Smooth muscle cell (in vitro differentiated cells): ENCODE results near the gene TRIM46. TPM values are rescaled to one million over a fixed set of nuclear protein-coding genes. Genes with fewer than 3 reads are reported as not detected.
A peak's percentile ranks its signal among the peaks of the same experiment; 100 is the strongest.

Source experiments
- DNase-seq: peaks from one replicate; lab custom pipeline; 2025; ENCODE audit not compliant: unreplicated experiment; lab: John Stamatoyannopoulos, UW
- H2AFZ ChIP-seq: fragments of 200-600 bp; sonication (generic); 2 replicates; pipeline ENCODE4 v1.6.0; 2016; ENCODE audit warnings: antibody characterized with exemption, low read depth, mild to moderate bottlenecking
- H3F3A ChIP-seq: fragments of 200-600 bp; sonication (generic); 2 replicates; pipeline ENCODE4 v1.6.0; 2017; ENCODE audit warnings: antibody characterized with exemption, low read depth
- H3K27ac ChIP-seq: fragments of 200-600 bp; sonication (generic); 2 replicates; pipeline ENCODE4 v1.5.1; 2016; ENCODE audit warnings: low read depth, mild to moderate bottlenecking
- H3K27me3 ChIP-seq: fragments of 200-600 bp; sonication (generic); 2 replicates; pipeline ENCODE4 v1.6.1; 2016; ENCODE audit warnings: low read depth, mild to moderate bottlenecking
- H3K36me3 ChIP-seq: fragments of 200-600 bp; sonication (generic); 2 replicates; pipeline ENCODE4 v1.5.1; 2016; ENCODE audit warnings: low read depth
- H3K4me1 ChIP-seq: fragments of 200-600 bp; sonication (generic); 2 replicates; pipeline ENCODE4 v1.5.1; 2016; ENCODE audit warnings: low read depth
- H3K4me2 ChIP-seq: fragments of 200-600 bp; sonication (generic); 2 replicates; pipeline ENCODE4 v1.6.0; 2016; ENCODE audit warnings: mild to moderate bottlenecking
- H3K4me3 ChIP-seq: fragments of 200-600 bp; sonication (generic); 2 replicates; pipeline ENCODE4 v1.5.1; 2016; ENCODE audit warnings: mild to moderate bottlenecking
- H3K79me2 ChIP-seq: fragments of 200-600 bp; sonication (generic); 2 replicates; pipeline ENCODE4 v1.6.0; 2016; ENCODE audit warnings: low read depth, mild to moderate bottlenecking
- H3K9ac ChIP-seq: fragments of 200-600 bp; sonication (generic); 2 replicates; pipeline ENCODE4 v1.6.0; 2016; ENCODE audit warnings: low read depth
- H3K9me3 ChIP-seq: fragments of 200-600 bp; sonication (generic); replicated peaks from 2 replicates; pipeline ENCODE4 v1.5.1; 2016; ENCODE audit warnings: low read depth
- H4K20me1 ChIP-seq: fragments of 200-600 bp; sonication (generic); 2 replicates; pipeline ENCODE4 v1.6.0; 2016; ENCODE audit warnings: low read depth
- WGBS: methylation state at CpG from one replicate; pipeline ENCODE4 v1.1.7; 2016; ENCODE audit warnings: low lambda C conversion rate; 5-methylcytosine and 5-hydroxymethylcytosine counted together
- polyA plus RNA-seq: library from polyadenylated mRNA; unstranded; fragments of >200 nt; fragmentation: Nextera tagmentation; extraction: Ambion mirVana; gene quantifications from 2 replicates; pipeline ENCODE4 v1.2.1, GENCODE V29; 2016
- total RNA-seq: library from RNA; depleted of rRNA; stranded (reverse); fragments of >200 nt; gene quantifications from 2 replicates; pipeline ENCODE4 v1.2.3, GENCODE V29; 2014
- TF ChIP-seq, protein P1 (sequence below): fragments of 200-600 bp; sonication (generic); IDR thresholded peaks from 2 replicates; pipeline ENCODE4 v1.5.1; 2017; ENCODE audit warnings: borderline replicate concordance, mild to moderate bottlenecking, antibody characterized with exemption; ENCODE audit not compliant: insufficient read depth, poor library complexity, severe bottlenecking

Gene TRIM46
- total and polyA plus RNA-seq, 2 experiments from 2014 or later = 3.6 to 3.8 TPM

- TF ChIP-seq, protein P1, sequence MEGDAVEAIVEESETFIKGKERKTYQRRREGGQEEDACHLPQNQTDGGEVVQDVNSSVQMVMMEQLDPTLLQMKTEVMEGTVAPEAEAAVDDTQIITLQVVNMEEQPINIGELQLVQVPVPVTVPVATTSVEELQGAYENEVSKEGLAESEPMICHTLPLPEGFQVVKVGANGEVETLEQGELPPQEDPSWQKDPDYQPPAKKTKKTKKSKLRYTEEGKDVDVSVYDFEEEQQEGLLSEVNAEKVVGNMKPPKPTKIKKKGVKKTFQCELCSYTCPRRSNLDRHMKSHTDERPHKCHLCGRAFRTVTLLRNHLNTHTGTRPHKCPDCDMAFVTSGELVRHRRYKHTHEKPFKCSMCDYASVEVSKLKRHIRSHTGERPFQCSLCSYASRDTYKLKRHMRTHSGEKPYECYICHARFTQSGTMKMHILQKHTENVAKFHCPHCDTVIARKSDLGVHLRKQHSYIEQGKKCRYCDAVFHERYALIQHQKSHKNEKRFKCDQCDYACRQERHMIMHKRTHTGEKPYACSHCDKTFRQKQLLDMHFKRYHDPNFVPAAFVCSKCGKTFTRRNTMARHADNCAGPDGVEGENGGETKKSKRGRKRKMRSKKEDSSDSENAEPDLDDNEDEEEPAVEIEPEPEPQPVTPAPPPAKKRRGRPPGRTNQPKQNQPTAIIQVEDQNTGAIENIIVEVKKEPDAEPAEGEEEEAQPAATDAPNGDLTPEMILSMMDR = no peak
- 96% methylated on average over 8 of the region's 8 CpGs for WGBS
- H3K4me3 ChIP-seq = no peak overlapping the region
These were observed 42.4 kb upstream of the TRIM46 start for GRCh38 chr1:155131285-155131684.

DNA sequence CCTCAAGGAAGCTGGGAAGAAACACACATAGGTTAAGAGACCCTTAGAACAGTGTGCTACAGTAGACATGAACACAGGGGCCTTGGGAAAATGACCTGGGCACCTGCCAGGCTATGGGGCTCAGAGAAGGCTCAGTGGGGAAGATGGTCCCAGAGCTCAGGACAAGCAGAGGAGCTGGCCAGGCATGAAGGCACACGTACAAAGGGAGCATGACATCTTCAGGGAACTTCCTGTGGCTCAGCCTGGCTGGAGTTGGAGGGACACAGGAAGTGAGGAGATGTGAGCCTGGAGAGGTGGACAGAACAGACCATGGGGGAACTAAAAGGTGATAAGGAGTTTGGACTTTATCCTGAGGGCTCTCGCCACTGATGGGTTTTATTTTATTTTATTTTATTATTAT, 41.8 kb upstream of the TRIM46 start:
- 81% methylated on average over 2 of the region's 2 CpGs for WGBS
- peaks cover 8% of the 10 kb centered on the region for H3K79me2 ChIP-seq
- H3K9me3 ChIP-seq = no peaks in the 10 kb centered on the region
- TF ChIP-seq, protein P1 = no peak
- no peaks in the 10 kb centered on the region for H4K20me1 ChIP-seq
- no peak overlapping the region for H2AFZ ChIP-seq
- no peaks in the 10 kb centered on the region for H3K27me3 ChIP-seq
- no peak for DNase-seq
- no peak overlapping the region for H3K4me2 ChIP-seq
- H3K4me1 ChIP-seq = peaks cover 22% of the 10 kb centered on the region
- peaks cover 7% of the 10 kb centered on the region for H3F3A ChIP-seq
- H3K4me3 ChIP-seq = no peak overlapping the region
- H3K36me3 ChIP-seq = no peaks in the 10 kb centered on the region
- no peak overlapping the region for H3K9ac ChIP-seq
- H3K27ac ChIP-seq = no peak overlapping the region

More at GRCh38 chr1:155131285-155131684, 42.4 kb upstream of the TRIM46 start:
- DNase-seq = no peak
- Histone ChIP-seq H3K4me1 (peaks cover 23% of the 10 kb centered on the region), H3K9me3 (no peaks in the 10 kb centered on the region), H3F3A (peaks cover 7% of the 10 kb centered on the region), H3K36me3 (no peaks in the 10 kb centered on the region), H3K79me2 (peaks cover 8% of the 10 kb centered on the region), H3K4me2 (no peak overlapping the region), H3K27ac (no peak overlapping the region), H3K27me3 (no peaks in the 10 kb centered on the region), H3K9ac (no peak overlapping the region), H2AFZ (no peak overlapping the region), H4K20me1 (no peaks in the 10 kb centered on the region)

DNA sequence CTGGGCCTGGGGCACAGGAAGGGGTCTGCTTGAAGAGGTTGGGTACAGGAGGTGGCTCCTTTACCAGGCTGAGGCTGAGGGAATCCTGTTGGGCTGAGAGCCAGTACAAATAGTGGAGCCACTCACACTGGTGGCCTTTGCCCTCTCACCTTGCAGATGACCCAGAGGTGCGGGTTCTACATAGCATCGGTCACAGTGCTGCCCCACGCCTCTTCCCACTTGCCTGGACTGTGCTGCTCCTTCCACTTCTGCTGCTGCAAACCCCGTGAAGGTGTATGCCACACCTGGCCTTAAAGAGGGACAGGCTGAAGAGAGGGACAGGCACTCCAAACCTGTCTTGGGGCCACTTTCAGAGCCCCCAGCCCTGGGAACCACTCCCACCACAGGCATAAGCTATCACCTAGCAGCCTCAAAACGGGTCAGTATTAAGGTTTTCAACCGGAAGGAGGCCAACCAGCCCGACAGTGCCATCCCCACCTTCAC, 39.8 kb upstream of the TRIM46 start:
- TF ChIP-seq, protein P1 = no peak
- Histone ChIP-seq H4K20me1 (no peaks in the 10 kb centered on the region), H3K79me2 (peaks cover 19% of the 10 kb centered on the region), H3K36me3 (no peaks in the 10 kb centered on the region), H3K27ac (peak overlapping the region; percentile 99), H3K4me3 (no peak overlapping the region), H3K4me2 (no peak overlapping the region), H3K9ac (peak overlapping the region; percentile 59), H2AFZ (no peak overlapping the region), H3K9me3 (no peaks in the 10 kb centered on the region), H3K27me3 (no peaks in the 10 kb centered on the region), H3F3A (peaks cover 7% of the 10 kb centered on the region), H3K4me1 (peaks cover 12% of the 10 kb centered on the region)
- DNase-seq = no peak
- 92% methylated on average over 7 of the region's 7 CpGs for WGBS

GRCh38 chr1:155134322-155134721, 39.3 kb upstream of the TRIM46 start:
- Histone ChIP-seq H2AFZ (no peak overlapping the region), H3K4me2 (peak overlapping the region; percentile 92), H3K27me3 (no peaks in the 10 kb centered on the region), H3K36me3 (no peaks in the 10 kb centered on the region), H4K20me1 (no peaks in the 10 kb centered on the region), H3K4me1 (peaks cover 8% of the 10 kb centered on the region), H3K79me2 (peaks cover 22% of the 10 kb centered on the region), H3K9me3 (no peaks in the 10 kb centered on the region), H3K4me3 (peak overlapping the region; percentile 67), H3F3A (peaks cover 7% of the 10 kb centered on the region), H3K27ac (peak overlapping the region; percentile 99), H3K9ac (peak overlapping the region; percentile 59)
- no peak for DNase-seq
- WGBS = 68% methylated on average over 1 of the region's 1 CpG
- TF ChIP-seq, protein P1 = no peak
